NCI-H2029 treated with DMSO at 0.1 percent for 48 hours (cell line): ENCODE measurements around the gene RYR2.
A peak's percentile ranks its signal among the peaks of the same experiment; 100 is the strongest.

Experiments used
- DNase-seq: peaks from one replicate; lab custom pipeline; 2025; lab: John Stamatoyannopoulos, UW

RYR2 gene

GRCh38 chr1:237736372-237737029 is 694.5 kb downstream of the RYR2 start:
- DNase-seq: peak; percentile 91

DNA sequence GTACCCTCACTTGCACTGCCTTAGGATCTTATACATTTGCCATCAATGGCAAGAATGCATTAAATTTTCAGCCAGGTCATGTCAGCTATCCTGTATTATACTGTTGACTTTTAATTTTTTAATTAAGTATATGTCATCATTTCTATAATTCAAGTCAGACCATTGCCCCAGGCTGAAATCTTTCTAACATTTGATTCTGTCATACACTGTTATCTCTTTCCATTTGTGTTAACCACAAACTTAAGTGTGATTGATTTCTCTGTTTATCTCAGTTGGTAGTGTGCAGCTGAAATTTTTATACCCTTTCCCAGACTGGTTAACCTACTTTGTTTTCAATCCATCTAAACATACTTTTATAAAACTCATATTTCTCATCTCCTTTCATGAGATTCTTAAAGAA is 695.5 kb downstream of the RYR2 start:
- no peak for DNase-seq

DNA sequence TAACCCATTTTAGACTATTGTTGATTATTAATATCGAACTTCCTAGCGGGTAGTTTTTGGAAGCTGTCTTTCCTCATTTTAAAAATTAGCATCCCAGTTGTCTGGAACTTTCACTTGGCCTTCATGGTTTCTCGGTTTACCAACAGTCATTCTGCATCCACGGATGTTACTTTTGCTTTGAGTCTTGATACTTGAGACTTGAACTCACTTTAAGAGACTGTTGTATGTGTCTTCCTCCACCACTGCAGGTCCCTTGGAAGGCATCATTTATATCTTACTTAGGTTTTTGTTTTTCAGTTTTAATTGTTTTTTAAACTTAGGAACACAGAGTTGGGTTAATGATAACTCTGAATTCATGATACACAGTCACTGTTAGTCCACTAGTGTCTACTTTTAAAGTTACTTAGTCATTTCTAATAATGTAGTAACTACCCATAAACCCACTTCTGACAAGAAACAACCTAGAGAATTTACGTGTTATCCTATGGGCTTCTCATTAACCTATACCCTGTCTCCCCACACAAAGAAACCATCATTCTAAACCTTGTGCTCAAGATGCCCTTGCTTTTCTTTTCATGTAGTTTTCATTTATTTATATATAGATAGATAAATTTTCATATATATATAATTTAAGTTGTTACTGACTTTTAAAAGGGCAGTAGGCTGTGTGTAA is 696.1 kb downstream of the RYR2 start:
- DNase-seq: no peak

DNA sequence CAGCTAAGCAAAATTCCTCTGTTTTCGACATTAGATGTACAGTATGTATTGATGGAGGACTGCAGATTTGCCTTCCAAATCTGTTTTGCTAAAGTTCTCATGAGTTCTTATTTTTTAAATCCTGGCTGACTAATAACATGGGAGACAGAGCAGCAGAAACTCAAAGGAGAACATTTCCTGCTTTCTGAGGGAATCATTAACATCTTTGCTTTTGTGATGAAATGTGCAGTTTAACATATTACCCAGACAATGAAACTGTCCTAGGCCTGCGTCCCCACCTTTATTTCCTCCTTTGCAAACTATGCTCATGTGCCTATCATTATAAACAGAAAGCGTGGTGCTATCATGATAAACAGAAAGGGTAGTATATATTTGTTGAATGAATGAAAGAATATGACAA is 698.9 kb downstream of the RYR2 start:
- DNase-seq: no peak

GRCh38 chr1:237745545-237745944 is 703.6 kb downstream of the RYR2 start:
- no peak for DNase-seq

DNA sequence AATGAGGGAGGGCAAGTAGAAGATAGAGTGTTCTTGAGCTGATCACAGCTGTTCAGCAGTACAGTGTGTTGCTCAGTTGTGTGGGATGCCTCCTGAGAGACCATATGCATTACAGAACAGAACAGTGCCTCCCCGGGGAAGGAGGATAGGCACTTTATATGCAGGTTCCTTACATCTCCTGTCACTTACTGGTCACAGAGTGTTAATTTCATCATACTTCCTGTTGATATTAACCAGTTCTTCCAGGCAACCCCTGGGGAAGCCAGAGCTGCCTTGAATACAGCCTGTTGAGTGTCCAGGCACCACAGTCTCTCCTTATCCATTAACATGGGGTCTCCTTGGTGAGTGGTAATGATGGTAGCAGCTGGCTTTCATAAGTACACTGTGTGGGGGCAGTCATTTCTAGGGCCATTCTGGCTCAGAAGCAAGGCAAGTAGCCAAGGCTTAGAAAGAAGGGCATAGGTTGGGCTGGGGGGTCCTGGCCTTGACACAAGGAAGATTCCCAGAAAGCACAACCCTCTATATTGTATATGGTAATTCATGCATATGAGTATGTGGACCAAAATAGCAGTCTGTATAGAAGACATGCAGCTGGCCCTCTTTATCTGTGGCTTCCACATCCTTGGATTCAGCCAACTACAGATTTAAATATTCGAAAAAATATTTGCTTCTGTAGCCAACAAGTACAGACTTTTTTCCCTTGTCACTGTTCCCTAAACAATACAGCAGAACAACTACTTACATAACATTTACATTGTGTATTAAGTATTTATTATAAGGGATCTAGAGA is 706.4 kb downstream of the RYR2 start:
- DNase-seq: no peak

GRCh38 chr1:237749122-237749521 is 707.1 kb downstream of the RYR2 start:
- no peak for DNase-seq

GRCh38 chr1:237751090-237751489 is 709.1 kb downstream of the RYR2 start:
- no peak for DNase-seq

DNA sequence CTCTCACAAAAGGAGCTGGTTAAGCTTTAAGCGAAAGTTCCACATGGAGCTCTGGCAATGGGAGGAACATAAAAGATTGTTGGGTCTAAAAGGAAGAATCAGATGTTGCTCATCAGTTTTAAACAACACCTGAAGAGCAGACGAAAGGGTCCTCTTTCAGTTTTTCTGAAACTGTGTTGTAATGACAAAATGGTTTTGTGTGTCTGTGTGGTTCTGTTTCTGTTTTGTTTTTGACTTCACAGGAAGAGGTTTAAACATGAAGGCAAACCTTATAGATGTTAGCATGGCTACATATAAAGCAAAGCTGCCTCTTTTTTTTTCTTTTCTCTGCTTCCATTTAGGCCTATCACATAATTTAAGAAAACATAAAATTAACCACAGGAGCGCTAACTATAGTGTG is 712.6 kb downstream of the RYR2 start:
- DNase-seq: no peak

- DNase-seq: peak; percentile 88
Measured at GRCh38 chr1:237756304-237756967, 714.5 kb downstream of the RYR2 start.

DNA sequence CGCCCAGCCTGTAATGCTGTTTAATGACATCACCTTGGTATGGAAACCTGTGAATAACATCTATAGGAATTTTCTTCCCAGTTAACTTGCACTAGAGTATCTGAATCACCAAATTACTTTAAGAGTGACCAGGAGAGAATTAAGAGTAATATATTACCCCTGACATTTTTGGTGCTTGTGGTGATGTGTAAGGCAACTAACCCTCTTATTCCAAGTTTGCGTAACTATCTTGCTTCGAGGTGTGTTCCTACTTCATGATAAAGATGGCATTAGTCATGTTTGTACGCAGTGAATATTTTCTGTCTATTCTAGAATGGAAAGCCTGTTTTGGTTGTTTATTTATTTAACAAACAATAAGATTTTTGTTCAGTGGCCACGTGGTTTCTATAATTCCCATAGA is 717.4 kb downstream of the RYR2 start:
- DNase-seq: no peak

GRCh38 chr1:237760951-237761350 is 719.0 kb downstream of the RYR2 start:
- no peak for DNase-seq

- no peak for DNase-seq
Measured at GRCh38 chr1:237763137-237763536, 721.2 kb downstream of the RYR2 start.

- no peak for DNase-seq
Measured at GRCh38 chr1:237763751-237764150, 721.8 kb downstream of the RYR2 start.

- DNase-seq: no peak
Measured at GRCh38 chr1:237769916-237770315, 727.9 kb downstream of the RYR2 start.

DNA sequence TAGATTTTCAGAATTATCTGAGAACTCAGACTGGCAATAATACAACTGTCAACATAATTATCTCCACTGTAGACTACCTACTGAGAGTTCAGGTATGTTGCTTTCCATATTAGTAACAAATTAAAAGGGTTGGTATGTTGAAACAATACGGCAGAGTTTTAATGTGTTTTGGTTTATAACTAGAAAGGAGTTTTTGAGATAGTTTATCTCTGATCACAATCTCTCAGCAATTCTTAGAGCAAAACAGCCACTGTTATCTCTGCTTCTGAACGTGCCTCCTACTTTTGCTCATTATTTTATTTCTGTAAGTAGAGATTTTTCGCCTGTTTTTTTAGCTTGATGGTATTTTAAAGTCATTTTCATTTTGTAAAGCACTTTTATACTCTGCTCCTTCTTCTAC is 730.0 kb downstream of the RYR2 start:
- no peak for DNase-seq

DNA sequence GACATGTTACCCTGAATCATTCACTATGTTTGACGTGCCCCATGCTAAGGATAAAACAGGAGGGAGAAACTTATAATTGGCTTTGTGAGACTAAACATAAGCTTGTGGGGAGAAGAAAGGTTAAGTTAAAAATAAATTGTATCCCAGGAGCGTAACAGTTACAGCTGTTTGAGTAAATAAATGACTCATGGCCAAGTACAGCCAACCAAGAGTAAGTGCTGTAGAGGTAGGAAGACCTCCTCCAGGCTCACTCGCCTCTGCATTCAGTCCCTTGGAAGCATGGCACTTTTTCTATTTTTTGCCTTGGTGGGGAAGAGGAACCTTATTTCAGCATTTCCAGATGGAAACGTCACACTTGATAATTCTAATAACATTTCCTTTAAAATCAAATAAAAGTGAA is 732.3 kb downstream of the RYR2 start:
- no peak for DNase-seq

DNA sequence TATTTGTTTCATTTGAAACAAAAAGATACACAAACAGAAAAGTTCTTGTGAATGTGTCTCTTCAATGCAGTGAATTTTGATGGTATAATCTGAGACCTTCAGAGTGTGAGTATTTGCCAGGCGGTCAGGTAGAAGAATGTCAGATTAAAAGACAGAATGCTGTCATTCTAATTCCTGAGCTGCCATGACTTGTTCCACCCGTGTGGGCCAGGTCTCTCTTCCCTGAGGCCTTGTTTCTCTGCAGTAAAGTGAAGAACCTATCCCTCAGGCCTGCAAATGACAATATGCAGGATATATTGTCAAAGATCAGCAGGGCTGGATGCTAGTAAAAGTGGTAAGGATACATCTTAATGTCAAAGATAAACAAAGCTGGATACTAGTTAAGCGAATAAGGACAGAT is 737.4 kb downstream of the RYR2 start:
- DNase-seq: no peak

GRCh38 chr1:237786066-237786719 is 744.2 kb downstream of the RYR2 start:
- DNase-seq: no peak

- DNase-seq: peak; percentile 71
Measured at GRCh38 chr1:237788069-237788468, 746.1 kb downstream of the RYR2 start.

- no peak for DNase-seq
Measured at GRCh38 chr1:237789619-237790018, 747.6 kb downstream of the RYR2 start.

GRCh38 chr1:237791592-237791991 is 749.6 kb downstream of the RYR2 start:
- DNase-seq: no peak
